ENCODE results near the gene BMF. TPM values are rescaled to one million over a fixed set of nuclear protein-coding genes. Genes with fewer than 3 reads are reported as not detected.
A peak's percentile ranks its signal among the peaks of the same experiment; 100 is the strongest.
"Not testable (repeated sequence)": the region's sequence is repeated elsewhere in the genome, so short reads cannot be mapped to it uniquely, and the experiment has no call there.

Gene BMF, protein sequence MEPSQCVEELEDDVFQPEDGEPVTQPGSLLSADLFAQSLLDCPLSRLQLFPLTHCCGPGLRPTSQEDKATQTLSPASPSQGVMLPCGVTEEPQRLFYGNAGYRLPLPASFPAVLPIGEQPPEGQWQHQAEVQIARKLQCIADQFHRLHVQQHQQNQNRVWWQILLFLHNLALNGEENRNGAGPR
- 1 to 10 TPM; 6.9 to 7.7 TPM for total RNA-seq
- polyA plus RNA-seq (ENCODE audit: insufficient read depth, low read depth, low replicate concordance) = 4.9 TPM
- long read RNA-seq, donor 1, full-length matches to known transcripts = 4 of 10 reads
- long read RNA-seq, donor 1, partial matches to known transcripts = 6 of 10 reads
- long read RNA-seq, donor 1, other reads (novel, unspliced or antisense) = 0 of 10 reads
- long read RNA-seq, donor 2 = 0 reads

DNA sequence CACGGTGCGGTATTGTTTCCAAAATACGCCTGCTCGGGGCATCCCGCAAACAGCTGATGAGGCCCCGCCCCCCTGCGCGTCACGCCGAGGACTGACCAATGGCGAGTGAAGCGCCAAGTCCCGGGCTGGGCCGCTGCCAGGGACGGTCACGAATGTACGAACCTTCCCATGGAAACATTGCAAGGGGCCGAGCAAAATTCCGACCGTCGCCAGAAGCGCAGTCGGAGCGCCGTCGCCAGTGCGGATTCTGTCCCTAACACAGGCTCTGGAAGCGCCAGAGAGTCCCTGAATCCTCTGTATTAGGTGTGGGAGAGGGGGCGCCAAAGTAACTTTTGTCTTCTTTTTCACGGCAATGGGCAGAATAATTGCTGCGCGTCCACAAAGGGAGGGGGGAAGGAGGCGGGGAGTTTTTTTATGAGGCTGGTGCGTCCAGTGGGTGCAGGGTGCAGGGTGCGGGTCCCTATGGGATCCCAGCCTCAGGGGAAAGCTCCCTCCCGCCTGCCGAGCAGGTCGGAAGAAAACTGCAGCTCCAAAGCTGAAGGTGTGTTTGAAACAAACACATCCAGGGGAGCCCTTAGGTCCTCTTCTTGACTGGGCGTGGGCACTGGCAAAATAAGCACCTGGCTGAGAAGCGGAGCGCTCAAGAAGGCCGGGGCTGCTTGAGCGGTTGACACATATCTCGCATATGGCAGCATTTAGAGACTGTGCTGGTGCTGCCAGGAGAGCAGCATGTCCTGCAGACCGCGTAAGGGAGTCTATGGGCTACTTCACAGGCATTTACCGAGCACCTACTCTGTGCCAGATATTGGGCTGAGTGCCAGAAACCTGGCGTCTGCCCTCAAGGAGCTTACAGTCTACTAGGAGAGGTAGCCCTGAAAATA lies at the start of gene BMF:
Gene BMF, minus strand, starts transcription at position 25 of the 881 bp plus-strand sequence. CDS start 2,793 bp downstream, outside the sequence.
- Histone ChIP-seq H3K9me3 (no peaks in the 10 kb centered on the region), H3K4me1 (peaks cover 31% of the 10 kb centered on the region)
- 3 to 4% methylated on average over 28 to 48 of the region's 48 CpGs for WGBS, 2 donors

GRCh38 chr15:40157778-40158447 lies 49.2 kb upstream of the BMF start:
- no peaks in the 10 kb centered on the region for H3K9me3 ChIP-seq

More for the DNA sequence above, at the start of gene BMF:
- Histone ChIP-seq H3K4me3 (peak within 1 kb of the TSS; percentile 78 to 88), H3K27me3 (no peaks in the 10 kb centered on the region), H3K36me3 (ENCODE audit: low read depth, missing control alignments) (no peaks in the 10 kb centered on the region), H3K27ac (peak within 1 kb of the TSS; percentile 79 to 86)
- intact Hi-C loops (cut with DNase I; ENCODE audit: low total_unique reads) = loop anchor here (10.0 kb wide), 1 partner anchor 64 kb away; no protein-coding TSS in a partner anchor
- DNase-seq = peak; percentile 100
- TF ChIP-seq POLR2A (IDR thresholded peaks at IDR 0.05) (no peak), CTCF (IDR thresholded peaks at IDR 0.05) (peak in 1 of 3 experiments; percentile 3)

GRCh38 chr15:40155270-40155910 lies 46.7 kb upstream of the BMF start:
- H3K27me3 ChIP-seq = no peaks in the 10 kb centered on the region
- intact Hi-C loops (cut with DNase I; ENCODE audit: low total_unique reads) = no loop called here
- TF ChIP-seq POLR2A (IDR thresholded peaks at IDR 0.05) = no peak
- TF ChIP-seq CTCF (IDR thresholded peaks at IDR 0.05) = no peak
- H3K4me3 ChIP-seq = no peak overlapping the region
- WGBS, 2 donors = 54 to 69% methylated on average over 4 to 5 of the region's 5 CpGs
- no peak for DNase-seq
- H3K36me3 ChIP-seq (ENCODE audit: low read depth, missing control alignments) = no peaks in the 10 kb centered on the region
- no peaks in the 10 kb centered on the region for H3K4me1 ChIP-seq
- H3K9me3 ChIP-seq = no peaks in the 10 kb centered on the region
- no peak overlapping the region for H3K27ac ChIP-seq

More at GRCh38 chr15:40157778-40158447, 49.2 kb upstream of the BMF start:
- intact Hi-C loops (cut with DNase I; ENCODE audit: low total_unique reads) = no loop called here
- DNase-seq = no peak
- Histone ChIP-seq H3K27ac (no peak overlapping the region), H3K36me3 (ENCODE audit: low read depth, missing control alignments) (no peaks in the 10 kb centered on the region), H3K4me1 (no peaks in the 10 kb centered on the region), H3K27me3 (no peaks in the 10 kb centered on the region), H3K4me3 (no peak overlapping the region)
- TF ChIP-seq CTCF (IDR thresholded peaks at IDR 0.05) (no peak), POLR2A (IDR thresholded peaks at IDR 0.05) (no peak)
- 85 to 87% methylated on average over 7 of the region's 7 CpGs for WGBS, 2 donors

GRCh38 chr15:40154821-40155220 lies 46.1 kb upstream of the BMF start:
- H3K27me3 ChIP-seq; H3K4me1 ChIP-seq; H3K4me3 ChIP-seq; H3K9me3 ChIP-seq; H3K36me3 ChIP-seq (ENCODE audit: low read depth, missing control alignments); DNase-seq; intact Hi-C loops (cut with DNase I; ENCODE audit: low total_unique reads); H3K27ac ChIP-seq: not testable (repeated sequence)
- WGBS, 2 donors = no CpG with 5 or more reads among the region's 1 CpG

All from testis (tissue), 5 donors.